ENCODE measurements around the gene GLDC. TPM values are rescaled to one million over a fixed set of nuclear protein-coding genes. Genes with fewer than 3 reads are reported as not detected.
"Not testable (repeated sequence)": the region's sequence is repeated elsewhere in the genome, so short reads cannot be mapped to it uniquely, and the experiment has no call there.

Gene GLDC
- polyA plus RNA-seq, 2 donors, result 2.3 to 2.7 TPM

- no peaks in the 10 kb centered on the region for H3K4me1 ChIP-seq (ENCODE audit: control insufficient read depth in 2 of 2, insufficient read depth in 2 of 2, low read length in 1 of 2)
- H3K4me3 ChIP-seq (ENCODE audit: low read depth in 1 of 2, low read length in 2 of 2), result no peak overlapping the region
- H3K27me3 ChIP-seq (ENCODE audit: control insufficient read depth in 1 of 2, insufficient read depth in 2 of 2, low read length in 2 of 2), result no peaks in the 10 kb centered on the region
- H3K27ac ChIP-seq (ENCODE audit: low read depth in 2 of 2, low read length in 1 of 2), result no peak overlapping the region
- no peaks in the 10 kb centered on the region for H3K36me3 ChIP-seq (ENCODE audit: control insufficient read depth in 2 of 2, insufficient read depth in 2 of 2, low read length in 1 of 2)
- no peaks in the 10 kb centered on the region for H3K9me3 ChIP-seq (ENCODE audit: control insufficient read depth in 2 of 2, insufficient read depth in 1 of 2, low read depth in 1 of 2, low read length in 1 of 2)
- 88 to 94% methylated on average over 6 of the region's 6 CpGs for WGBS, 2 donors
These were observed 21.6 kb upstream of the GLDC start for GRCh38 chr9:6667080-6667479.

GRCh38 chr9:6665628-6666027 lies 20.1 kb upstream of the GLDC start:
- H3K36me3 ChIP-seq (ENCODE audit: control insufficient read depth in 2 of 2, insufficient read depth in 2 of 2, low read length in 1 of 2), result no peaks in the 10 kb centered on the region
- H3K27ac ChIP-seq (ENCODE audit: low read depth in 2 of 2, low read length in 1 of 2), result no peak overlapping the region
- no peaks in the 10 kb centered on the region for H3K27me3 ChIP-seq (ENCODE audit: control insufficient read depth in 1 of 2, insufficient read depth in 2 of 2, low read length in 2 of 2)
- 47 to 60% methylated on average over 1 of the region's 1 CpG for WGBS, 2 donors
- H3K4me3 ChIP-seq (ENCODE audit: low read depth in 1 of 2, low read length in 2 of 2), result no peak overlapping the region
- no peaks in the 10 kb centered on the region for H3K9me3 ChIP-seq (ENCODE audit: control insufficient read depth in 2 of 2, insufficient read depth in 1 of 2, low read depth in 1 of 2, low read length in 1 of 2)
- H3K4me1 ChIP-seq (ENCODE audit: control insufficient read depth in 2 of 2, insufficient read depth in 2 of 2, low read length in 1 of 2), result no peaks in the 10 kb centered on the region

- Histone ChIP-seq H3K9me3 (ENCODE audit: control insufficient read depth in 2 of 2, insufficient read depth in 1 of 2, low read depth in 1 of 2, low read length in 1 of 2) (no peaks in the 10 kb centered on the region), H3K27me3 (ENCODE audit: control insufficient read depth in 1 of 2, insufficient read depth in 2 of 2, low read length in 2 of 2) (no peaks in the 10 kb centered on the region), H3K4me3 (ENCODE audit: low read depth in 1 of 2, low read length in 2 of 2) (no peak overlapping the region), H3K4me1 (ENCODE audit: control insufficient read depth in 2 of 2, insufficient read depth in 2 of 2, low read length in 1 of 2) (no peaks in the 10 kb centered on the region), H3K36me3 (ENCODE audit: control insufficient read depth in 2 of 2, insufficient read depth in 2 of 2, low read length in 1 of 2) (no peaks in the 10 kb centered on the region), H3K27ac (ENCODE audit: low read depth in 2 of 2, low read length in 1 of 2) (no peak overlapping the region)
- WGBS, 2 donors, result 84 to 96% methylated on average over 3 of the region's 3 CpGs
These were observed 18.7 kb upstream of the GLDC start for GRCh38 chr9:6664204-6664680.

- no peaks in the 10 kb centered on the region for H3K27me3 ChIP-seq (ENCODE audit: control insufficient read depth in 1 of 2, insufficient read depth in 2 of 2, low read length in 2 of 2)
- no peaks in the 10 kb centered on the region for H3K4me1 ChIP-seq (ENCODE audit: control insufficient read depth in 2 of 2, insufficient read depth in 2 of 2, low read length in 1 of 2)
- 71 to 80% methylated on average over 4 of the region's 4 CpGs for WGBS, 2 donors
- no peaks in the 10 kb centered on the region for H3K36me3 ChIP-seq (ENCODE audit: control insufficient read depth in 2 of 2, insufficient read depth in 2 of 2, low read length in 1 of 2)
- no peak overlapping the region for H3K4me3 ChIP-seq (ENCODE audit: low read depth in 1 of 2, low read length in 2 of 2)
- no peaks in the 10 kb centered on the region for H3K9me3 ChIP-seq (ENCODE audit: control insufficient read depth in 2 of 2, insufficient read depth in 1 of 2, low read depth in 1 of 2, low read length in 1 of 2)
- no peak overlapping the region for H3K27ac ChIP-seq (ENCODE audit: low read depth in 2 of 2, low read length in 1 of 2)
These were observed 15.0 kb upstream of the GLDC start for GRCh38 chr9:6660512-6660911.

- WGBS, 2 donors, result 73 to 74% methylated on average over 4 of the region's 4 CpGs
- Histone ChIP-seq H3K36me3 (ENCODE audit: control insufficient read depth in 2 of 2, insufficient read depth in 2 of 2, low read length in 1 of 2) (no peaks in the 10 kb centered on the region), H3K4me1 (ENCODE audit: control insufficient read depth in 2 of 2, insufficient read depth in 2 of 2, low read length in 1 of 2) (no peaks in the 10 kb centered on the region), H3K27me3 (ENCODE audit: control insufficient read depth in 1 of 2, insufficient read depth in 2 of 2, low read length in 2 of 2) (no peaks in the 10 kb centered on the region), H3K4me3 (ENCODE audit: low read depth in 1 of 2, low read length in 2 of 2) (no peak overlapping the region), H3K9me3 (ENCODE audit: control insufficient read depth in 2 of 2, insufficient read depth in 1 of 2, low read depth in 1 of 2, low read length in 1 of 2) (no peaks in the 10 kb centered on the region), H3K27ac (ENCODE audit: low read depth in 2 of 2, low read length in 1 of 2) (no peak overlapping the region)
These were observed 13.3 kb upstream of the GLDC start for GRCh38 chr9:6658628-6659353.

- H3K27ac ChIP-seq (ENCODE audit: low read depth in 2 of 2, low read length in 1 of 2), result no peak overlapping the region
- H3K36me3 ChIP-seq (ENCODE audit: control insufficient read depth in 2 of 2, insufficient read depth in 2 of 2, low read length in 1 of 2), result no peaks in the 10 kb centered on the region
- no peaks in the 10 kb centered on the region for H3K4me1 ChIP-seq (ENCODE audit: control insufficient read depth in 2 of 2, insufficient read depth in 2 of 2, low read length in 1 of 2)
- no peaks in the 10 kb centered on the region for H3K27me3 ChIP-seq (ENCODE audit: control insufficient read depth in 1 of 2, insufficient read depth in 2 of 2, low read length in 2 of 2)
- no peaks in the 10 kb centered on the region for H3K9me3 ChIP-seq (ENCODE audit: control insufficient read depth in 2 of 2, insufficient read depth in 1 of 2, low read depth in 1 of 2, low read length in 1 of 2)
- H3K4me3 ChIP-seq (ENCODE audit: low read depth in 1 of 2, low read length in 2 of 2), result no peak overlapping the region
- 87 to 88% methylated on average over 6 of the region's 6 CpGs for WGBS, 2 donors
These were observed 11.2 kb upstream of the GLDC start for GRCh38 chr9:6656614-6657300.

- Histone ChIP-seq H3K9me3 (ENCODE audit: control insufficient read depth in 2 of 2, insufficient read depth in 1 of 2, low read depth in 1 of 2, low read length in 1 of 2) (no peaks in the 10 kb centered on the region), H3K36me3 (ENCODE audit: control insufficient read depth in 2 of 2, insufficient read depth in 2 of 2, low read length in 1 of 2) (no peaks in the 10 kb centered on the region)
- 81 to 83% methylated on average over 7 of the region's 7 CpGs for WGBS, 2 donors
These were observed 9.5 kb upstream of the GLDC start for GRCh38 chr9:6655036-6655435.

DNA sequence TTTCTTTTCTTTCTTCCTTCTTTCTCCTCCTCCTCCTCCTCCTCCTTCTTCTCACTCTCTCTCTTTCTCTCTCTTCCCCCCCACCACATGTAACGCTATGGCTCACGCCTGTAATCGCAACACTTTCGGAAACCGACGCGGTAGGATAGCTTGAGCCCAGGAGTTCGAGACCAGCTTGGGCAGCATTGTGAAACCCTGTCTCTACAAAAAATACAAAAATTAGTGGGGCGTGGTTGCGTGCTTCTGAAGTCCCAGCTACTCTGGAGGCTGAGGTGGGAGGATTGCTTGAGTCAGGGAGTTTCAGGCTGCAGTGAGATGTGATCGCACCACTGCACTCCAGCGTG lies 736 bp upstream of the GLDC start:
- Histone ChIP-seq H3K4me1 (ENCODE audit: control insufficient read depth in 2 of 2, insufficient read depth in 2 of 2, low read length in 1 of 2) (peaks cover 0 to 6% of the 10 kb centered on the region in 2 donors), H3K4me3 (ENCODE audit: low read depth in 1 of 2, low read length in 2 of 2) (peak overlapping the region in 1 of 2 donors; percentile 50), H3K36me3 (ENCODE audit: control insufficient read depth in 2 of 2, insufficient read depth in 2 of 2, low read length in 1 of 2) (peaks cover 0 to 1% of the 10 kb centered on the region in 2 donors), H3K9me3 (ENCODE audit: control insufficient read depth in 2 of 2, insufficient read depth in 1 of 2, low read depth in 1 of 2, low read length in 1 of 2) (no peaks in the 10 kb centered on the region), H3K27me3 (ENCODE audit: control insufficient read depth in 1 of 2, insufficient read depth in 2 of 2, low read length in 2 of 2) (peaks cover 0 to 5% of the 10 kb centered on the region in 2 donors), H3K27ac (ENCODE audit: low read depth in 2 of 2, low read length in 1 of 2) (no peak overlapping the region)
- 26 to 36% methylated on average over 12 of the region's 12 CpGs for WGBS, 2 donors

More at GRCh38 chr9:6655036-6655435, 9.5 kb upstream of the GLDC start:
- Histone ChIP-seq H3K27me3 (ENCODE audit: control insufficient read depth in 1 of 2, insufficient read depth in 2 of 2, low read length in 2 of 2) (no peaks in the 10 kb centered on the region), H3K27ac (ENCODE audit: low read depth in 2 of 2, low read length in 1 of 2) (no peak overlapping the region), H3K4me3 (ENCODE audit: low read depth in 1 of 2, low read length in 2 of 2) (no peak overlapping the region), H3K4me1 (ENCODE audit: control insufficient read depth in 2 of 2, insufficient read depth in 2 of 2, low read length in 1 of 2) (no peaks in the 10 kb centered on the region)

GRCh38 chr9:6645105-6645354 lies 499 bp downstream of the GLDC start:
- H3K27ac ChIP-seq (ENCODE audit: low read depth in 2 of 2, low read length in 1 of 2); H3K9me3 ChIP-seq (ENCODE audit: control insufficient read depth in 2 of 2, insufficient read depth in 1 of 2, low read depth in 1 of 2, low read length in 1 of 2); H3K36me3 ChIP-seq (ENCODE audit: control insufficient read depth in 2 of 2, insufficient read depth in 2 of 2, low read length in 1 of 2); H3K27me3 ChIP-seq (ENCODE audit: control insufficient read depth in 1 of 2, insufficient read depth in 2 of 2, low read length in 2 of 2); H3K4me1 ChIP-seq (ENCODE audit: control insufficient read depth in 2 of 2, insufficient read depth in 2 of 2, low read length in 1 of 2): not testable (repeated sequence)
- H3K4me3 ChIP-seq (ENCODE audit: low read depth in 1 of 2, low read length in 2 of 2), result peak overlapping the region; percentile 41 to 50
- WGBS, 2 donors, result 5 to 8% methylated on average over 21 to 24 of the region's 24 CpGs
